Amygdala (tissue), 56 donors: Measurements from ENCODE around the gene CAB39L.
"Not testable (repeated sequence)": the region's sequence is repeated elsewhere in the genome, so short reads cannot be mapped to it uniquely, and the experiment has no call there.

Source experiments
- DNase-seq, 56 donors: peaks; one replicate each; lab custom pipeline; 2025; lab: John Stamatoyannopoulos, UW

CAB39L gene

DNA sequence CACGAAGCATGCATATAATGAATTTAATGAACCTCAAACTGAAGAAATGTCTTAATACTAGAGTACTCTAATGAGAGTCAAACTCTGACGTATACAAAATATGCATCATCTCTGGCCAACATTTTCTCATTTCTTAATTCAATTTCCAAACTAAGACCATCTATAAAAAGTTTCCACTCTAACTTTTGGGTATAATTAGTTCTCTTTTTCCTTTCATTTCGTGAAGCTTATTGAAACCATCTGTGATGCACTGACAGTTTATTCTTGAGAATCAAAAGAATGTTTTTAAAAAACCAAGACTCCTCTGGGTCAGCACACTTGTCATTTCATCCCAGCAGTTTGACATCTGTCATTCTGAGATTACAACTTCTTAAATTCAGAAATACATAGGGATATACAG lies 90.0 kb downstream of the CAB39L start:
- DNase-seq: no peak

GRCh38 chr13:49351871-49352270 lies 92.0 kb downstream of the CAB39L start:
- no peak for DNase-seq

GRCh38 chr13:49348751-49349150 lies 95.1 kb downstream of the CAB39L start:
- no peak for DNase-seq

- DNase-seq: no peak
Measured at GRCh38 chr13:49347650-49348385, 96.0 kb downstream of the CAB39L start.

DNA sequence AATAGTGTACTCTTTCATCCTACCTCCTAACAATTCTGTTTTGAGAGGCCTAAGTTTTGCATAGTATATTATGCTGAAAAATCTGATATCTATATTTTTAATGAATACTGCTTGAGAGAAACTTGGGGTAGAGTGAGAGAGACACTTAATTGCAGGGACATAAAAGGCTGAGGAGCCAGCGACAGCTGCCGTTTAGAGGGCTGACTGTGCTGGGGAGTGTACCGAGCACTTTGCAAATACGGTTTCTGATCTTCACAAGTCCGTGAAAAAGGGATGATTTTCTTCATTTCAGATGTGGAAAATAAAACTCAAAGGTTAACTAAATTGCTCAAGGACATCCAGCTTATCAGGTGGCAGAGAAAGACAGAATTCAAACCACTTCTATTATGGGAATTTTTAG lies 97.4 kb downstream of the CAB39L start:
- DNase-seq: peak in 1 of 56 donors; percentile 5

- DNase-seq: no peak
Measured at GRCh38 chr13:49343731-49344130, 100.1 kb downstream of the CAB39L start.

DNA sequence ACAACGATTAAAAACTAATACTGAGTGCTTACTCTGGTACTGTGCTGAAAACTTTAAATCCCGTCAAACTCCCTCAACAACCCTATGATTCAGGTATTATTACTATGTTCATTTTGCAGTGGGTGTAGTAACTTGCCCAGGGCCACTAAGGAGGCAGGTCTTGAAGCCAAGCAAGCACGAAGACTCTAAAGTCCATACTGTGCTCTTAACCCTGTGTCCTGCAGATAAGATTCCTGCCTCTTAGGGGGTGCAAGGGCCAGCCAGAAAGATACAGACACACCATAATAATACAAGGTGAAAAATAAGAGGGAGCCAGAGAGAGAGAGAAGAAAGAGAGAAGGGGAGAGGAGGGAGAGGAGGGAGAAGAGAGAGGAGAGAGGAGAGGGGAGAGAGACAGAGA lies 100.6 kb downstream of the CAB39L start:
- no peak for DNase-seq

- DNase-seq: no peak
Measured at GRCh38 chr13:49342454-49342853, 101.4 kb downstream of the CAB39L start.

GRCh38 chr13:49341941-49342340 lies 101.9 kb downstream of the CAB39L start:
- DNase-seq: no peak

- no peak for DNase-seq
Measured at GRCh38 chr13:49341517-49341916, 102.3 kb downstream of the CAB39L start.

- no peak for DNase-seq
Measured at GRCh38 chr13:49340161-49340560, 103.7 kb downstream of the CAB39L start.

GRCh38 chr13:49336655-49337054 lies 107.2 kb downstream of the CAB39L start:
- no peak for DNase-seq

- DNase-seq: no peak
Measured at GRCh38 chr13:49330546-49330864, 113.4 kb downstream of the CAB39L start.

DNA sequence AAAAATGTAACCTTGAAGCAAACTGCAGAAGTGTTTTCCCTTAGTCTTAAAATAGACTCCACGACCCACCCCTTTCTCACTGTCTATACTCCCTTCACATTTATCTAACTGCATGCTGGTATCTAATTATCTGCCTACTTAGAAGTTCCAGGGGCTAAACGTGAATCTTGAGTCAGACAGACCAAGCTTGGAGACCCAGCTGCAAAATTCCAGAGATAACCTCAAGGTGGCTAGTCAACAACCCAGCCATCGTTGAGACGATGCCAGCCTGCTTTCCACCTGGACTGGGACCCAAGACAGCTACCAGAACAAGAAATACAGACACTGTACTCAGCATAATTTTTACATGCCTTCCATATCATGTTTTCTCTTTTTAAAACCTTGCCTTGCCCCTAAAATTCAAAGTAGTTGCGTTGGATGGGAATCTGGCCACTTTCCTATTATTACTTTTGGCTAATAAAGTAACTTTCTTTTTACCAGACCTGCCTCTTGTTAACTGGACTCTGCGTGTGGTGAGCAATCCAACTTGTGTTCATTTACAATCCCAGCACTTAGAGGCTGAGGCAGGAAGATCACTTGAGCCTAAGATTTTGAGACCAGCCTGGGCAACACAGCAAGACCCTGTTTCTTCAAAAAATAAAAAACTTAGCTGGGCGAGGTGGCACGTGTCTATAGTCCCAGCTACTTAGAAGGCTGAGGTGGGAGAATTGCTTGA lies 113.9 kb downstream of the CAB39L start:
- no peak for DNase-seq

- DNase-seq: not testable (repeated sequence)
Measured at GRCh38 chr13:49327145-49327544, 116.7 kb downstream of the CAB39L start.

DNA sequence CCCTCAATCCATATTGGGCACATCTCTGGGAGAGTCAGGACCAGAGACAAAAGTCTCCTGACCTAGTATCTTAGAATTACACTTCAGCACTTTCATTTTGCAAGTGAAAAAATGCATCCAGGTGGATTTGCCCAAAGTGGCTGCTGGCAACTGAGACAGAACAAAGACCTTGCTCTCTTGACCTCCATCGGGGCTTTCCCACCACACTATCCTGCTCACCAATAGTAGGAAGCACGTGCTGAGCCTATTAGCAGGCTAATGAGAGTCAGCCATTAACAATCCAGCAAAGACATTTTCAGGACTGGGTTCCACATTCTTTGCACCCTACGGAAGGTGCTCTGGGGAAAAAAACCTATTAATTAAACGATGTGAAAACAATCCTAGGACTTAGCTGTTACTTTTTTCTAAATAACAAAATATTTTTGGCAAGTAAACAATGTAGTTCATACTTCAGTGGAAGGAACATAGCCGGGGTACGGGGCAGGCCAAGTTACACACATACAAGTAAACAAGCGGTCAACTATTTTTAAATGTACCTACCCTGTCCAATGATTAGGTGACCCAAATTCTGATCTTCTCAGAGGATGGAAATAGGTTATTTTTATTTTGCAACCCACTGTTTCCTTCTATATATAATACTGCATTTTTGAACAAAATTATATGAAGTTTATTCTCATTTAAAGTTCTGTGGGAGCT lies 117.5 kb downstream of the CAB39L start:
- no peak for DNase-seq

DNA sequence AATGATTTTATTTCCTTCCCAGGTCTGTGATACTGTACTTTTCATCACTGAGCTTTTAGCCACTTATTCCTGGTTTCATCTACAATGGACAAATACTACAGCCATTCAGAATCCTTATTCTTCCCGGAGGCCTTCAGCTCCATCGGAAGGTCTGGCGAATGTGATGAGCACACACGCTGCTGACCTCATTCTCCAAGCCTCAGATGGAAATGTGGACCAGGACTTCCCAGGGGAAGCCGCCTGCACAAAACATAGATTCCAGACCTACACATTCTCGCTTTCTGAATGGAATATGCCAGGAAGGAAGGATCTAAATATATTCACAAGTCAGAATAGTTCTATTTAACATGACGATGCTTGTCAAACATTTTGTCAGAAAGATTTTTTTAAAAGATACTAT lies 120.5 kb downstream of the CAB39L start:
- no peak for DNase-seq

- no peak for DNase-seq
Measured at GRCh38 chr13:49322702-49323101, 121.2 kb downstream of the CAB39L start.

GRCh38 chr13:49320975-49321374 lies 122.9 kb downstream of the CAB39L start:
- no peak for DNase-seq

DNA sequence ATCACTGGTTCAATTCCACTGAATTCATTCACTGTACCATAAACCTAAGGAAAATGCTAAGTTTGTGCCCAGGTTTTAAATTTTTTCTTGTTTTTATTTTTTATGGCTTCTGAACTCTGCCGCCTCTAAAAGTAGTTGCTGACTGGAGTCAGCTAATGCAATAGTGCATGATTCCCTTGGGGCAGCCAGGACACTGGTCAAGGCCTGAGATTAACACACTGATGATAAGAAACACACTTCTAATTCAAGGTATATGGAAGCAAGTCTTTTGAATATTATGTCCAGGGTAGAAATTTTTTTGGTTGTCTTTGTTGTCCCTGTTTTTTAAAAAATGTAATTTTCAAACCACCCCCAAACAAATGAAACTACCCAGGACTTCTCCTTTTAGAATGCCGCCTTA lies 123.9 kb downstream of the CAB39L start:
- DNase-seq: no peak

DNA sequence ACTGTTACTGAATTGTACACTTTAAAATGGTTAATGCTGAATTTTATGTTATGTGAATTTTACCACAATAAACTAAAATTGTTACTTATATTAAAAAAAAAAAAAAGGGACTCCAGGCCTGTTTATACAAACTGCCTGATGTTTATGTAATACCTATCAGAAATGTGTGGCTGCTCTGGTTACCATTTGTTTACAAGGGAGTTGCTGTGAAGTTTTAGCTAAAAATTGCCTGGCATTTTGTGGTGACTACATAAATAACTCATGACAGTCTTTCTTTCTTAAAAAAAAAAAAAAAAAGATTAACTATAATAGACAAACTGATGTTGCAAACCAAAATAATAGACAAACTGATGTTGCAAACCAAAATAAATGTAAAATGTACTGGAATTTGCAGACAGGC lies 124.3 kb downstream of the CAB39L start:
- DNase-seq: no peak
